NCI-H524 treated with DMSO at 0.1 percent for 48 hours (cell line): ENCODE data around the gene APPL1.

Source experiments
- DNase-seq: peaks from one replicate; lab custom pipeline; 2025; lab: John Stamatoyannopoulos, UW

Gene APPL1

DNA sequence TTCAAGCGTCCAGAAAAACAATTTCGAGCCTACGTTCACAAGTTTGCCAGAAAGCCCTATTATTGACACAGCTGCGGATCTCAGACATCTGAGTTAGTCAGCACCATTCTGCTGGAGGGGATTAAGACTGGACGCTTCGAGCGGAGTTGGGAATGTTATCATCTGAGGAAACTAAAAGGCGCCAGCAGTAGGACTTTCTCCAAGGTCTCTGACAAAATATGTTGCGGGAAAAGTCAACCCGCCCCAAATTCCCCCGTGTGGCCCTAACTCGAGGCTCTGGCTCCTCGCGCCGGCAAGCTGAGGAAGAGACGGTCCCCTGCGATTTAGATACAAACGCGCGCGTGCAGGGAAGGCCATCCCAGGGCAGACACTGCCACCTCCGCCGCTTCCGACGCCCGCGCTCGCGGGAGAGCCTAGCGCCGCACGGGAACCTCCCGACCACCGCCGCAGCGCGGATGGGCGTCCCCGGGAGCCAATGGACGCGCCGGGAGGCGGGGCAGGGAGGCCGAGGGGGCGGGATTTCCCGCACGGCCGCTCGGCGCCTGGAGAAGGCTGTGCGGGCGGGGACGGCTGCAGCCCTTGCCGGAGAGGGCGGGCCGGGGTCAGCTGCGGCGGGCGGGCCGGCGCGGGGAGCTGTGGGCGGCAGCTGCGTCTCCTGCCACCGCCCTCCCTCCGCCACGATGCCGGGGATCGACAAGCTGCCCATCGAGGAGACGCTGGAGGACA, at the start of gene APPL1:
Gene APPL1 (plus strand): TSS at position 526 of the 726 bp plus-strand sequence. CDS start 155 bp downstream, at position 681.
- no peak for DNase-seq

- DNase-seq = no peak
Measured at GRCh38 chr3:57179580-57180410, 47.7 kb upstream of the APPL1 start.

DNA sequence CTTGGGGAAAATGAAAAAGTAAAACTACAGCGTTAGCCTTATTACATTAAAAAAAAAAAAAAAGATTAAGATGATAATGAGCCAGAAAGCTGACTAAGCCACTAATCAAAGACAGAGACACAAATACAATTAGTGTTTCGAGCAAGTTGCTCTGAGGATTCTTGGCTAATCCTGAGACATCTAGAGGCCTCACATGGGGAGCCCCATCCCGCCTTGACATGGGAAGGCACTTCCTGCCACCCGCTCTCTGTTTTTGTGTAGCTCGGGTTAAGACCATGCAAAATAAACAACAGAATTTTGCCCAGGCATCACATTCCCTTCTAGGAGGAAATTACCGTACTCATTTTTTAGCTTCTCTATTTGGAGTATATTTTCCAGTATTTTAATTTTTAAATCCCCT, 43.0 kb upstream of the APPL1 start:
- DNase-seq = no peak

DNA sequence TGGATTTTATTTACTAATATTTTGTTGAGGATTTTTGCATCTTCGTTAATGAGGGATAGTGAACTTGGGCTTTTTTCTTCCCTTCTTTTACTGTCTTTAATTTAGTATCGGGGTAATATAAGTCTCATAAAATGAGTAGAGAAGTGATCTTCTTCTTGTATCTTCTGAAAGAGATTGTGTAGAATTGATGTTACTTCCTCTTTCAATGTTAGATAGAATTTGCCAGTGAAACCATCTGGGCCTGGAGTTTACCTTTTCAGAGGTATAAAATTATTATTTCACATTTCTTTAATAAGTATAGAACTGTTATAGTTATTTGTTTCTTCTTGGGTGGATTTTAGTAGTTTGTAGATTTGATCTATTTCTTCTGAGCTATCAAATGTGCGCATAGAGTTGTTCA, 35.5 kb upstream of the APPL1 start:
- no peak for DNase-seq

DNA sequence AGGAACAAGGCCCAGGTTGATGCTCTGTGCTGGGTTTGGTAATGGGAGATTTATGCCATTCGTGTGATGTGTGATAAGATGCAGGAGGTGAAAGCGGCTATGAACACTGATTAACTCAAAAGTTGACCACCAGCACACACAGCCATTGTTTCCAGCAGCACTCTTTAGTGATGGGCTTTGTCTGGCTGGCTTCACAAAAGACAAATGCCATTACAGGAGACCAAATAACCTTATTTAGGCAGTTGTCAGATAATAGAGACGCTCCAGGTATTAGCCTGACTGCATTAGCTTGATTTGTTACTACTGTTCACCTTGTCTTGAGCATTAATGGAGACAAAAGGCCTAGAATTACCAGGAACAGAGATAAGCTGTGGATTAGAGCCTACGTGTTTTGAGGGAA, 32.9 kb upstream of the APPL1 start:
- no peak for DNase-seq

- DNase-seq = no peak
Measured at GRCh38 chr3:57199895-57200297, 27.6 kb upstream of the APPL1 start, which contains the start of gene HESX1. Gene HESX1, minus strand, starts transcription at chr3:57199978. Its CDS starts 60 bp downstream, at chr3:57199918.

DNA sequence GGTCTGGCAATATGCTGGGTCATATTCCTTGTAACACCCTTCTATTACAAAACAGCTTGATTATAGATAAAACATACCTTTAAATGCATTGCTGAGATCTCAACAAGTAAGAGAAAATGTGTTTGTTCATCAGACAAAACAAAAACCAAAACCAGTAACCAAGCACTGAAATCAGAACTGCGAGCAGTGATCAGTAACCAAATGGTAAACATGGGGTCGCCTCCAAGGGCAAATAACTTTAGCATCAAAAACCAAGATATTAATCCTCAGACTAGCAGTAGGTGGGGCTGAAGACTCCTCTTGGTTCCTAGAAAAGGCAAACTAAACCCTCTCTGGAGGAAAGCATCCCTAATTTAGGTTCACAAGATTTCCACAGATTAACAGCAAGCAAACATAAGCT, 21.1 kb upstream of the APPL1 start:
- DNase-seq = no peak

GRCh38 chr3:57221883-57222282, 5.6 kb upstream of the APPL1 start:
- no peak for DNase-seq

DNA sequence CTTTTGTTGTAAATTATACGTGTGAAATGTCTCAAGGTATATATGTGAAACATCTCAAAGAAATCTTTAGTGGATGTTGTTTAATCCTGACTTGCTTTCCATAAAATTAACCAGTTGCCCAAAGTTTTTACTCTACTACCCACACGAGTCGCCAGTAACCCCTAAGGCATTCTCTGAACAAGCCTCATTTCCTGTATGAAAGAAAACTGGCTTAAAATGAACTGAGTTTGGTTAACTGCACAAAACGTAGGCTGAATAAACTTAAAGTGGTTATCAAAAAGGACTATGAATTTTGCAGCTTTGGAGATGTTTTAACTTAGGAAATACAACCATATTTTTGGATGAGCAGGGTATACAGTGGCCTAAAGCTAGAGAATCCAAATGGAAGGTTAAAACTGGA, 2.7 kb upstream of the APPL1 start:
- no peak for DNase-seq

GRCh38 chr3:57226176-57226575, 1.4 kb upstream of the APPL1 start:
- DNase-seq = no peak

GRCh38 chr3:57227930-57228751, 612 bp downstream of the APPL1 start:
- no peak for DNase-seq

- DNase-seq = no peak
Measured at GRCh38 chr3:57230006-57230405, 2.5 kb downstream of the APPL1 start.

- no peak for DNase-seq
Measured at GRCh38 chr3:57233799-57234198, 6.3 kb downstream of the APPL1 start.

- DNase-seq = no peak
Measured at GRCh38 chr3:57234613-57235575, 7.4 kb downstream of the APPL1 start.

DNA sequence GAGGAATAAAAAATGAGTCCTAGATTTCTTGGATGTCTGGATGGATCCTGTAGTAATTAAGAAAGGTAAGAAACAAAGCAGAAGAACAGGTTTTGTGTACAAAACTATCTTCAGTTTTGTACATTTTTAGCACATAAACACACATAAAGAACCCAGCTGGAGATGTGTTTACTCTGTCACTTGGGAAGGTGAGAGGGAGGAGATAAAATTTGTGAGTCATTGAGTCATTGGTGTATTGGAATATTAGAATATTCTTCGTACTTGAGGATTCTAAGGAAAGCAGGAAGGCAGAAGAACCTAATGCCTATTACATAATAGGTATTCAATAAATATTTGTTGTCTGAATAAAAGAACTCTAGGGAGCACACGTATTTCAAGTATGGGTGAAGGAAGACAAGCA, 17.4 kb downstream of the APPL1 start:
- no peak for DNase-seq

GRCh38 chr3:57252404-57252803, 24.9 kb downstream of the APPL1 start:
- DNase-seq = no peak

- DNase-seq = no peak
Measured at GRCh38 chr3:57256844-57257243, 29.3 kb downstream of the APPL1 start.

DNA sequence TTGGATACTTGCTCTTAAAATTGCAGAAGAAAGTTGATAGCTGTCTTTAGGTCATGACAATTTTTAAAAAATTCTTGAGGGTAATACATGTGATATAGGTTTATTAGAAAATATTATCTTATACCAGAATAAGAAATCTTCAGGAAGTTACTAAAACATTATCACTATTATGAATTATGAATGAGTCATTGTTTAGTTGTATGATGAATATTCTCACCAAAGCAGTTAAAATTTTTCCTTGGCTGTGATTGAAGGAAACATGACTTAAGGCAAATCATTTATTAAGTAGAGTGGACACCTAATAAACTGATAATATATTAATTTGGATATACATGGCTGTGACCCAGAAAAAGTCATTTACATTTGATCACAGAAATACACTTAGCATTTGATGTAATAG, 30.1 kb downstream of the APPL1 start:
- DNase-seq = no peak

DNA sequence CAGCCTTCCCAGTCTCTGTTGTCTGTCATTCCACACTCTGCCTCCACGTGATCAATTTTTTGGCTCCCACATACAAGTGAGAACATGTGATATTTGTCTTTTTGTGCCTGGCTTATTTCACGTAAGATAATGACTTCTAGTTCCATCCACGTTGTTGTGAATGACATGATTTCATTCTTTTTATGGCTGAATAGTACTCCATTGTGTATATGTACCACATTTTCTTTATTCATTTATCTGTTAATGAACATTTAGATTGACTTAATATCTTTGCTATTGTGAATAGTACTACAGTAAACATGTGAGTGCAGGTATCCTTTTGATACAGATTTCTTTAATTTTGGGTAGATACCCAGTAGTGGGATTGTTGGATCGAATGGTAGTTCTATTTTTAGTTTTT, 33.6 kb downstream of the APPL1 start:
- DNase-seq = no peak

- DNase-seq = no peak
Measured at GRCh38 chr3:57261929-57262328, 34.4 kb downstream of the APPL1 start.

DNA sequence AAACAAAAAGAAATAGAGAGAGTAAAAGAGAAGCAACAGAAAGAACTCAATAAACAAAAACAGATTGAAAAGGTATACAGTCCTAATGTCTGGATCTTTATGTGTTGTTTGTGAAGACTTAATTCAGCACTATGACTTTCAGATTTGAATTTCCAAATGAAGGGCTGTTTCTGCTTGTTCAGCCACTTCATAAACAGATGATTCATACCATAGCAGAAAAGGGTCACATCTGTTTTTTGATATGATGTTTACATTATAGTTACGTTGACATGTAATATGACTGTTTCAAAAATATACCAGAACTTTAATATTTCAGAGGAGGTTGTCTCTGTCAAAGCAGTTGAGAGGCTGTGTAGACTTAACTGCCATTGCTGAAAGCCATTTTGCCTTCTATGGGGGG, 40.9 kb downstream of the APPL1 start:
- no peak for DNase-seq
